HEK293 (cell line): ENCODE results near the gene TSEN54.

Source experiments
- BCL11A ChIP-seq: fragments of 450-650 bp; formaldehyde crosslinking; IDR thresholded peaks from 2 replicates; pipeline ENCODE4 v1.5.1; 2016; ENCODE audit warnings: low read depth, missing biosample characterization, missing genetic modification characterization
- ELK4 ChIP-seq: IDR thresholded peaks from 2 replicates; pipeline ENCODE4 v1.6.1; 2011; ENCODE audit warnings: mild to moderate bottlenecking, low read depth, low read length, borderline replicate concordance
- GLIS1 ChIP-seq: fragments of 450-650 bp; formaldehyde crosslinking; IDR thresholded peaks from 2 replicates; pipeline ENCODE4 v1.5.1; 2016; ENCODE audit warnings: missing biosample characterization, missing genetic modification characterization
- HOXA7 ChIP-seq: sonication (generic); formaldehyde crosslinking; IDR thresholded peaks from 2 replicates; pipeline ENCODE4 v1.8.1; 2022; ENCODE audit warnings: missing genetic modification reagents, borderline replicate concordance
- HOXC10 ChIP-seq: sonication (generic); formaldehyde crosslinking; IDR thresholded peaks from 2 replicates; pipeline ENCODE4 v1.8.1; 2023; ENCODE audit warnings: mild to moderate bottlenecking, missing genetic modification reagents
- OSR2 ChIP-seq: fragments of 450-650 bp; formaldehyde crosslinking; IDR thresholded peaks from 2 replicates; pipeline ENCODE4 v1.5.1; 2016; ENCODE audit warnings: missing biosample characterization, missing genetic modification characterization
- PATZ1 ChIP-seq: fragments of 450-650 bp; formaldehyde crosslinking; IDR thresholded peaks from 2 replicates; pipeline ENCODE4 v1.5.1; 2016; ENCODE audit warnings: missing biosample characterization, missing genetic modification characterization
- ZBTB1 ChIP-seq: fragments of 450-650 bp; formaldehyde crosslinking; IDR thresholded peaks from 2 replicates; pipeline ENCODE4 v1.5.1; 2016; ENCODE audit warnings: missing biosample characterization, missing genetic modification characterization
- ZBTB44 ChIP-seq: fragments of 450-650 bp; IDR thresholded peaks from 2 replicates; pipeline ENCODE4 v1.5.1; 2018; ENCODE audit warnings: missing biosample characterization, mild to moderate bottlenecking, missing genetic modification characterization
- ZBTB8A ChIP-seq: fragments of 450-650 bp; formaldehyde crosslinking; IDR thresholded peaks from 2 replicates; pipeline ENCODE4 v1.5.1; 2016; ENCODE audit warnings: missing biosample characterization, missing genetic modification characterization
- ZIC2 ChIP-seq: fragments of 450-650 bp; formaldehyde crosslinking; IDR thresholded peaks from 2 replicates; pipeline ENCODE4 v1.5.1; 2016; ENCODE audit warnings: missing biosample characterization, missing genetic modification characterization
- ZNF114 ChIP-seq: fragments of 450-650 bp; formaldehyde crosslinking; IDR thresholded peaks from 2 replicates; pipeline ENCODE4 v1.5.0; 2017; ENCODE audit warnings: missing biosample characterization, missing genetic modification characterization
- ZNF132 ChIP-seq: fragments of 450-650 bp; formaldehyde crosslinking; IDR thresholded peaks from 2 replicates; pipeline ENCODE4 v1.5.1; 2017; ENCODE audit warnings: missing biosample characterization, missing genetic modification characterization, borderline replicate concordance
- ZNF133 ChIP-seq: fragments of 450-650 bp; formaldehyde crosslinking; IDR thresholded peaks from 2 replicates; pipeline ENCODE4 v1.5.1; 2016; ENCODE audit warnings: missing biosample characterization, missing genetic modification characterization
- ZNF169 ChIP-seq: fragments of 450-650 bp; formaldehyde crosslinking; IDR thresholded peaks from 2 replicates; pipeline ENCODE4 v1.5.1; 2016; ENCODE audit warnings: missing biosample characterization, missing genetic modification characterization
- ZNF175 ChIP-seq: fragments of 450-650 bp; formaldehyde crosslinking; IDR thresholded peaks from 2 replicates; pipeline ENCODE4 v1.5.1; 2016; ENCODE audit warnings: missing biosample characterization, missing genetic modification characterization
- ZNF24 ChIP-seq: fragments of 450-650 bp; formaldehyde crosslinking; IDR thresholded peaks from 2 replicates; pipeline ENCODE4 v1.5.1; 2016; ENCODE audit warnings: missing biosample characterization, missing genetic modification characterization
- ZNF274 ChIP-seq, 2 experiments: fragments of 200-500 bp in 1 of 2; fragments of 450-650 bp in 1 of 2; sonication (Bioruptor generic) in 1 of 2; formaldehyde crosslinking in 1 of 2; IDR thresholded peaks; 2 replicates each; pipeline versions ENCODE4 v1.5.1 to v1.6.1; 2014 to 2016; ENCODE audit warnings: borderline replicate concordance in 1 of 2, inconsistent platforms in 1 of 2, low read length in 1 of 2, missing biosample characterization in 1 of 2, missing genetic modification characterization in 1 of 2
- ZNF335 ChIP-seq: fragments of 450-650 bp; formaldehyde crosslinking; conservative IDR thresholded peaks from 2 replicates; pipeline ENCODE4 v1.5.1; 2016; ENCODE audit warnings: missing biosample characterization, missing genetic modification characterization
- ZNF416 ChIP-seq: fragments of 450-650 bp; formaldehyde crosslinking; IDR thresholded peaks from 2 replicates; pipeline ENCODE4 v1.5.1; 2016; ENCODE audit warnings: missing biosample characterization, missing genetic modification characterization
- ZNF433 ChIP-seq: fragments of 450-650 bp; formaldehyde crosslinking; IDR thresholded peaks from 2 replicates; pipeline ENCODE4 v1.5.1; 2016; ENCODE audit warnings: missing biosample characterization, missing genetic modification characterization, low read depth
- ZNF48 ChIP-seq: fragments of 450-650 bp; formaldehyde crosslinking; IDR thresholded peaks from 2 replicates; pipeline ENCODE4 v1.5.1; 2016; ENCODE audit warnings: missing biosample characterization, missing genetic modification characterization
- ZNF501 ChIP-seq: fragments of 450-650 bp; formaldehyde crosslinking; IDR thresholded peaks from 2 replicates; pipeline ENCODE4 v1.5.1; 2016; ENCODE audit warnings: missing biosample characterization, missing genetic modification characterization
- ZNF555 ChIP-seq: fragments of 450-650 bp; formaldehyde crosslinking; conservative IDR thresholded peaks from 2 replicates; pipeline ENCODE4 v1.5.1; 2017; ENCODE audit warnings: missing biosample characterization, mild to moderate bottlenecking, missing genetic modification characterization, inconsistent platforms
- ZNF596 ChIP-seq: fragments of 450-650 bp; IDR thresholded peaks from 2 replicates; pipeline ENCODE4 v1.5.0; 2018; ENCODE audit warnings: missing biosample characterization, mild to moderate bottlenecking, missing genetic modification characterization, moderate library complexity
- ZNF610 ChIP-seq: fragments of 450-650 bp; formaldehyde crosslinking; IDR thresholded peaks from 2 replicates; pipeline ENCODE4 v1.5.1; 2016; ENCODE audit warnings: missing biosample characterization, missing genetic modification characterization, borderline replicate concordance
- ZNF654 ChIP-seq: fragments of 450-650 bp; formaldehyde crosslinking; IDR thresholded peaks from 2 replicates; pipeline ENCODE4 v1.5.1; 2016; ENCODE audit warnings: low read depth, missing biosample characterization, missing genetic modification characterization
- ZNF670 ChIP-seq: fragments of 450-650 bp; formaldehyde crosslinking; IDR thresholded peaks from 2 replicates; pipeline ENCODE4 v1.5.1; 2016; ENCODE audit warnings: missing biosample characterization, missing genetic modification characterization, low read depth
- ZNF692 ChIP-seq: fragments of 450-650 bp; formaldehyde crosslinking; IDR thresholded peaks from 2 replicates; pipeline ENCODE4 v1.5.1; 2016; ENCODE audit warnings: missing biosample characterization, missing genetic modification characterization
- ZNF701 ChIP-seq: fragments of 450-650 bp; formaldehyde crosslinking; IDR thresholded peaks from 2 replicates; pipeline ENCODE4 v1.5.1; 2016; ENCODE audit warnings: missing biosample characterization, missing genetic modification characterization
- ZNF707 ChIP-seq: fragments of 450-650 bp; formaldehyde crosslinking; IDR thresholded peaks from 2 replicates; pipeline ENCODE4 v1.5.1; 2016; ENCODE audit warnings: missing biosample characterization, missing genetic modification characterization
- ZSCAN23 ChIP-seq: fragments of 450-650 bp; formaldehyde crosslinking; IDR thresholded peaks from 2 replicates; pipeline ENCODE4 v1.5.1; 2016; ENCODE audit warnings: missing biosample characterization, missing genetic modification characterization
- ZSCAN4 ChIP-seq: fragments of 450-650 bp; formaldehyde crosslinking; IDR thresholded peaks from 2 replicates; pipeline ENCODE4 v1.5.1; 2017; ENCODE audit warnings: missing biosample characterization, missing genetic modification characterization

The TSEN54 gene

GRCh38 chr17:75524970-75525805 is 8.9 kb downstream of the TSEN54 start, which contains the start of gene LLGL2 (continued):
- TF ChIP-seq ZSCAN4 (no peak), ZNF707 (tag by site-specific recombination) (no peak), ZNF169 (tag by site-specific recombination) (no peak), ZIC2 (tag by site-specific recombination) (peak; percentile 89), ZNF596 (tag by site-specific recombination) (no peak), ZNF175 (tag by site-specific recombination) (no peak), HOXC10 (CRISPR knock-in tag) (no peak), ZNF48 (tag by site-specific recombination) (no peak), ZNF433 (tag by site-specific recombination) (no peak), HOXA7 (CRISPR knock-in tag) (no peak), ZNF610 (no peak; the same call in 1 of the 2 replicates), ZBTB1 (tag by site-specific recombination) (no peak), ZNF701 (tag by site-specific recombination) (no peak), ELK4 (no peak), ZNF654 (tag by site-specific recombination) (no peak), ZNF114 (tag by site-specific recombination) (no peak), GLIS1 (tag by site-specific recombination) (peak; percentile 93), BCL11A (tag by site-specific recombination) (peak; percentile 60; the same call in 1 of the 2 replicates), ZNF555 (tag by site-specific recombination) (no peak), PATZ1 (peak; percentile 99), ZBTB8A (tag by site-specific recombination) (peak; percentile 99), ZNF416 (tag by site-specific recombination) (no peak), ZNF132 (no peak), OSR2 (tag by site-specific recombination) (peak; percentile 23; the same call in 1 of the 2 replicates), ZBTB44 (tag by site-specific recombination) (peak; percentile 47), ZNF670 (tag by site-specific recombination) (no peak), ZNF692 (tag by site-specific recombination) (peak; percentile 65), ZNF24 (tag by site-specific recombination) (peak; percentile 77), ZNF501 (peak; percentile 57), ZNF274 (IDR thresholded peaks at IDR 0.05; ENCODE audit: low read length) (no peak), ZNF274 (tag by site-specific recombination; IDR thresholded peaks at IDR 0.05; ENCODE audit: borderline replicate concordance) (no peak), ZSCAN23 (tag by site-specific recombination) (0 out of 2 replicates have a peak, but pooled peaks have one; percentile 32), ZNF335 (peak; percentile 70), ZNF133 (tag by site-specific recombination) (no peak)
